Erythroblast (primary cell): Measurements from ENCODE around the gene PRKAA1.
"Not testable (repeated sequence)": the region's sequence is repeated elsewhere in the genome, so short reads cannot be mapped to it uniquely, and the experiment has no call there.

Source experiments
- GATA1 ChIP-seq: IDR thresholded peaks from 2 replicates; pipeline ENCODE4 v1.6.1; 2011; ENCODE audit warnings: low read depth, mild to moderate bottlenecking, control low read depth, low read length, moderate library complexity
- POLR2A ChIP-seq: IDR thresholded peaks from 2 replicates; pipeline ENCODE4 v1.6.1; 2011; ENCODE audit warnings: mild to moderate bottlenecking, low read length

DNA sequence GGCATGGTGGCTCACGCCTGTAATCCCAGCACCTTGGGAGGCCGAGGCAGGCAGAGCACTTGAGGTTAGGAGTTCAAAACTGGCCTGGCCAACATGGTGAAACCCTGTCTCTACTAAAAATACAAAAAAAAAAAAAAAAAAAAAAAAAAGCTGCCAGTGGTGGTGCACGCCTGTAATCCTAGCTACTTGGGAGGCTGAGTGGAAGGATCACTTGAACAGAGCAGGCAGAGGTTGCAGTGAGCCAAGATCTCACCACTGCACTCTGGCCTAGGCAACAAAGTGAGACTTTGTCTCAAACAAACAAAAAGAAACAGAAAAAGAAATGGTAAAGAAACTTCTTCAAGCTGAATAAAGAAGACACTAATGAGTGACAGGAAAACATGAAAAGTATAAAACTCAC, 11.5 kb downstream of the PRKAA1 start:
- not testable (repeated sequence) for TF ChIP-seq POLR2A, GATA1
